Measurements from ENCODE around the gene PRPF39.
A peak's percentile ranks its signal among the peaks of the same experiment; 100 is the strongest.
"Not testable (repeated sequence)": the region's sequence is repeated elsewhere in the genome, so short reads cannot be mapped to it uniquely, and the experiment has no call there.

The PRPF39 gene

GRCh38 chr14:45083976-45084722 lies at the start of gene PRPF39:
Gene PRPF39 (plus strand): TSS chr14:45084116. CDS start chr14:45095240, 11,124 bp downstream.
- DNase-seq, result peak; percentile 54 to 97 (median 87)

GRCh38 chr14:45034730-45035129 lies 49.2 kb upstream of the PRPF39 start:
- DNase-seq, result no peak

GRCh38 chr14:45038256-45038655 lies 45.7 kb upstream of the PRPF39 start:
- no peak for DNase-seq

DNA sequence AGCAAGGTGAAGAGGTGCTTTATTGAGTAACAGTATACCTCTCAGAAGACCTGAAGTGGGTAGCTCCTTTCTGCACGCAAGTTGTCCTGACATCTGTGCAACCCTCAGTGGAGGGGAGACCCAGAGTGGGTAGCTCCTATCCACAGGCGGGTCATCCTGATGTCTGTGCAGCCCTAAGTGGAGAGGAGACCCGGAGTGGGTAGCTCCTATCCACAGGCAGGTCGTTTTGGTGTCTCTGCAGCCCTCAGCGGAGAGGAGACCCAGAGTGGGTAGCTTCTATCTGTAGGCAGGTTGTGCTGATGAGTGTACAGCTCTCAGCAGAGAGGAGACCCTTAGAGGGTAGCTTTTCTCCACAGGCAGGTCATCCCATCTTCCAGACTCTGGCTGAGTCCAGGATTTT lies 45.1 kb upstream of the PRPF39 start:
- DNase-seq, result no peak

GRCh38 chr14:45039390-45039789 lies 44.5 kb upstream of the PRPF39 start:
- DNase-seq, result no peak

- DNase-seq, result no peak
These were observed 42.3 kb upstream of the PRPF39 start for GRCh38 chr14:45041641-45042040.

- DNase-seq, result no peak
These were observed 39.3 kb upstream of the PRPF39 start for GRCh38 chr14:45044638-45045037.

- DNase-seq, result no peak
These were observed 35.5 kb upstream of the PRPF39 start for GRCh38 chr14:45048385-45048784.

DNA sequence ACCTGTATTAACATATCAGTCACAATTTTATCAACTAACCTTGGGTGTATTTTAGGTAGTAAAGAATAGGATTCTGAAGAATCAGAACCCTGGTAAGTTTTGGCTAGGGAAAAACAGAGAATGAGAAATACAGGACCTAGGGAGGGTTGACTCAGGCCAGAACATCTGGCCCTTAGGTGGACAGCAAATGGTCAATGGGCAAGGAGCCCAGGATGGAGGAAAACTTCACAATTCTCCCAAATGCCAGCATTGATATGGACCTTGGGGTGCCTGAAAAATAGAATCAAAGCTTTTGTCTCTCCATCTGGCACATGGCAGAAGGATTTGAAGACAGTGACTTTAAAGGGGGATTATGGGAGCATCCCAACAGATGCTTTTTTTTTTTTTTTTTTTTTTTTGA lies 32.7 kb upstream of the PRPF39 start:
- DNase-seq, result no peak

DNA sequence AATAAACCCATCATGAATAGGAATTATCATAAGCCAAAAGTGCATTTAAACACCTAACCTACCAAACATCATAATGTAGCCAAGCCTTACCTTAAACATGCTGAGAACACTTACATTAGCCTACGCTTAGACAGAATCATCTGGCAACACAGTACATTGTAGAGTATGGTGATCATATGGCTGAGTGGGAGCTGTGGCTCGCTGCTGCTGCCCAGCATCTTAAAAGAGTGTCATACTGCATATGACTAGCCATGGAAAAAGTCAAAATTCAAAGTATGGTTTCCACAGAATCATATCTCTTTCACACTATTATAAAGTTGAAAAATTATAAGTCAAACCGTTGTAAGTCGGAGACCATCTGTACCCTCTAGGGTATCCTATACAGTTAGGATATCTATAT lies 32.0 kb upstream of the PRPF39 start:
- DNase-seq, result no peak

- DNase-seq, result no peak
These were observed 26.6 kb upstream of the PRPF39 start for GRCh38 chr14:45057349-45057748.

GRCh38 chr14:45057881-45058364 lies 26.0 kb upstream of the PRPF39 start:
- no peak for DNase-seq

DNA sequence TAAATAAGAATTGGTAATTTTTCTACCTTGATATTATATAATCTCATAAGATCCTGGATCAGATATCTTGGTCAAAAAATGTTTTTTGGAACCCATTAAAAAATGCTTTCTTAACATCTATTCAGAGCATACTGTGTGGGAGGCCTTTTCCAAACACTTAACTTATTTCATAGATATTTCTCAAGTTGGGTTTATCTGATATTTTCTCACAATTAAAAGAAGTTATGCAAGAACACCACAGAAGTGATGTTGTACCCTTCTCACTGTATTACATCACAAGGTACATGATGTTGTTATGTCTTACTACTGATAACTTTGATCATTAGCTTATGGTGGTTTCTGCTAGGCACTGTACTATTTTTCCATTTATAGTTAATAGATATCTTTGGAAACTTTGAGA lies 23.4 kb upstream of the PRPF39 start:
- no peak for DNase-seq

GRCh38 chr14:45065540-45065939 lies 18.4 kb upstream of the PRPF39 start:
- DNase-seq, result no peak

DNA sequence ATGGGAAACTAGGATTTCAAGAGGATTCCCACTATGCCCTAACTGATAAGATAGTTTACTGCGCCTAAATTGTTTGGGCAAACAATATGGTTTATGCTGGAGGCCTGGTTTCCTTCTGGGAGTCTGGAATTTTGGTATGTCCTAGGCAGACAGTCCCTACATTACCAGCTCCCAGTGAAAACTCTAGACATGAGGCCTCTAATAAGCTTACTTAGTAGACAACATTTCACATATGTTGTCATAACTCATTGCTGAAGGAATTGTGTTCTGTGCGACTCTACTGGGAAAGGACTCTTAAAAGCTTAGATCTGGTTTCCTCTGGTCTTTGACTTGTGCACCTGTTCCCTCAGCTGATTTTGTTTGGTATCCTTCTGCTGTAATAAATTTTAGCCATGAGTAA lies 18.0 kb upstream of the PRPF39 start:
- no peak for DNase-seq

DNA sequence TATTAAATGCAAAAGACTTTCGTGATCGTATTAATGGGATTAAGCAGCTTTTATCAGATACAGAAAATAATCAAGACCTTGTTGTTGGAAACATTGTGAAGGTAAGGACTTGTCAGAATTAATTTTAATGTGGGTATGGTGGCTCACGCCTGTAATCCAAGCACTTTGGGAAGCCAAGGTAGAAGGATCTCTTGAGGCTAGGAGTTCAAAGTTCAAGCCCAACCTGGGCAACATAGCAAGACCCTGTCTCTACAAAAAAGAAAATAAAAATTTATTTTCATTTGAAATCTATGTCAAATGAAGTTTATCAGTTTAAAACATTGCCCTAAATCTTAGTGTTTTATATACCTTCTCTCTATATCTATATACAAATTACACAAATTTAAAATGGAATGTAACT lies 17.2 kb upstream of the PRPF39 start:
- no peak for DNase-seq

DNA sequence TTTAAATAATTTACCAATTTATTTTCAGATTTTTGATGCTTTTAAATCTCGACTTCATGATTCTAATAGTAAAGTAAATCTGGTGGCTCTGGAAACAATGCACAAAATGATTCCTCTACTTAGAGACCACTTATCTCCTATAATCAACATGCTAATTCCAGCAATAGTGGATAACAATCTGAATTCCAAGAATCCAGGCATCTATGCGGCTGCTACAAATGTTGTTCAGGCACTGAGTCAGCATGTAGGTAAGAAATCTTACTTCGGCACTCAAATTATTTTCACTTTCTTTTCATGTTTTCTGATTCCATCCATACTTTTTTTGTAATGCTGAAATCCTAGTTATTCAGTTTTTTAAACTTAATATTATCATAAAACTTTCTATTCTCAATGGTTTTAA lies 15.5 kb upstream of the PRPF39 start:
- DNase-seq, result no peak

DNA sequence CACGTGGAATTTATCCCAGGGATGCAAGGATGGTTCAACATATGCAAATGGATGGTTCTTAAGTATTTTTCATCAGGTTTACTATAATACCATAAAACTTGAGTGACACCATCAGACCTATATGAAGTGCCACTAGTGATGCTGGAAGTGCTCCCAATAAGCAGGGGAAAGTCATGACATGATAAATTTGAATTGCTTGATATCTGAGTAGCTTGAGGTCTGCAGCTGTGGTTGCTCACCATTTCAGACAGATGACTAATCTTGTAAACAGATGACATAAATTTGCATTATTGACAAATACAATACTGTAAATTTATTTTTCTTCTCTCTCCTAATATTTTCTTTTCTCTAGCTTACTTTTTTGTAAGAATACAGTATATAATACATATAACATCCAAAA lies 13.7 kb upstream of the PRPF39 start:
- no peak for DNase-seq

DNA sequence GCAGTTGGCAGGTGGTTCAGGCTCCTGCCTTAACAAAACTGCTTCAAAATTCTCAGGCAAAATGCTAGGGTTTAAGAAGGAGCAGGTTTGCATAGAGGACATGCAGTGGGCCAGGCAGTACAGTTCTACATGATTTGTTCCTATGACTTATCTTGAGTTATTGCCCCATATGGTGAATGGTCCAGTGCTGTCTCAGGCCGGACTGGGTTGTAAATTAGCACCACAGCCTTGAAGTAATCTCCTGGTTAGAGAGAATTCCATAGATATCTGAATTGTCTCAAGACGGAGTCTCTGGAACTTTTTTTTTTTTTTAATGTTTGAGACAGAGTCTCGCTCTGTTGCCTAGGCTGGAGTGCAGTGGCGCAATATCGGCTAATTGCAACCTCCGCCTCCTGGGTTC lies 11.8 kb upstream of the PRPF39 start:
- no peak for DNase-seq

DNA sequence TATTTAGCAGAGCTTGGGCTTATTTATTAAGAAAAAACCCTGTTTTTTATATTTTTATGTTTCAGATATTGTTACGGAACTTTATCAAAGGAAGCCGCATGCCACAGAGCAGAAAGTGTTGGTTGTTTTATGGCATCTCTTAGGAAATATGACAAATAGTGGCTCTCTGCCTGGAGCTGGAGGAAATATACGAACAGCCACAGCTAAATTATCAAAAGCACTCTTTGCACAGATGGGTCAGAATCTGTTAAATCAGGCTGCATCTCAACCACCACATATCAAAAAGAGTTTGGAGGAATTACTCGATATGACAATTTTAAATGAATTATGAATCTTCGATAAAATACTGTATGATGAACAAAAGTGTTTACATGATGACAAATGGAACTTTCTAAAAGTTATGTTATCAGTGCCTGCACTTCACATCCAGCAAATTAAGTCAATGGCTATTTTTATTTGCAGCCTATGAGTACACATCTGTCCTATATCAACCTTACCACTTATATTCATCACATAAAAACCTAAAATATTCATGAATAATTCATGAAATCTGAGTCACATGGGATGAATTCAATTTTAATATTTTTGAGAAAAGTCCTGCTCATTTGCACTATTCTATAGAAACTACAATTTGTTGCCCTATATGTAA lies 10.6 kb upstream of the PRPF39 start:
- no peak for DNase-seq

- no peak for DNase-seq
These were observed 5.6 kb upstream of the PRPF39 start for GRCh38 chr14:45078323-45078722.

DNA sequence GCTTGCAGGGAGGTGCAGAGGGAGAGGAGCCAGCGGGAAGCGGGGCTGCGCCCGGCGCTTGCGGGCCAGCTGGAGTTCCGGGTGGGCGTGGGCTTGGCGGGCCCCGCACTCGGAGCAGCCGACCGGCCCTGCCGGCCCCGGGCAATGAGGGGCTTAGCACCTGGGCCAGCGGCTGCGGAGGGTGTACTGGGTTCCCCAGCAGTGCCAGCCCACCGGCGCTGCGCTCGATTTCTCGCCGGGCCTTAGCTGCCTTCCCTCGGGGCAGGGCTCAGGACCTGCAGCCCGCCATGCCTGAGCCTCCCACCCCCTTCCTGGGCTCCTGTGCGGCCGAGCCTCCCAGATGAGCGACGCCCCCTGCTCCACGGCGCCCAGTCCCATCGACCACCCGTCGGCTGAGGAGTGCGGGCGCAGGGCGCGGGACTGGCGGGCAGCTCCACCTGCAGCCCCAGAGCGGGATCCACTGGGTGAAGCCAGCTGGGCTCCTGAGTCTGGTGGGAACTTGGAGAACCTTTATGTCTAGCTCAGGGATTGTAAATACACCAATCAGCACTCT lies 3.4 kb upstream of the PRPF39 start:
- not testable (repeated sequence) for DNase-seq

DNA sequence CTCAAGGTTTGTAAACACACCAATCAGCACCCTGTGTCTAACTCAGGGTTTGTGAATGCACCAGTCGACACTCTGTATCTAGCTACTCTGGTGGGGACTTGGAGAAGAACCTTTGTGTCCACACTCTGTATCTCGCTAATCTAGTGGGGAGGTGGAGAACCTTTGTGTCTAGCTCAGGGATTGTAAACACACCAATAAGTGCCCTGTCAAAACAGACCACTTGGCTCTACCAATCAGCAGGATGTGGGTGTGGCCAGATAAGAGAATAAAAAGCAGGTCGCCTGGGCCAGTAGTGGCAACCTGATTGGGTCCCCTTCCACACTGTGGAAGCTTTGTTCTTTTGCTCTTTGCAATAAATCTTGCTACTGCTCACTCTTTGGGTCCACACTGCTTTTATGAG lies 2.8 kb upstream of the PRPF39 start:
- not testable (repeated sequence) for DNase-seq
